ENCODE measurements around the gene TMEM201.

The TMEM201 gene

DNA sequence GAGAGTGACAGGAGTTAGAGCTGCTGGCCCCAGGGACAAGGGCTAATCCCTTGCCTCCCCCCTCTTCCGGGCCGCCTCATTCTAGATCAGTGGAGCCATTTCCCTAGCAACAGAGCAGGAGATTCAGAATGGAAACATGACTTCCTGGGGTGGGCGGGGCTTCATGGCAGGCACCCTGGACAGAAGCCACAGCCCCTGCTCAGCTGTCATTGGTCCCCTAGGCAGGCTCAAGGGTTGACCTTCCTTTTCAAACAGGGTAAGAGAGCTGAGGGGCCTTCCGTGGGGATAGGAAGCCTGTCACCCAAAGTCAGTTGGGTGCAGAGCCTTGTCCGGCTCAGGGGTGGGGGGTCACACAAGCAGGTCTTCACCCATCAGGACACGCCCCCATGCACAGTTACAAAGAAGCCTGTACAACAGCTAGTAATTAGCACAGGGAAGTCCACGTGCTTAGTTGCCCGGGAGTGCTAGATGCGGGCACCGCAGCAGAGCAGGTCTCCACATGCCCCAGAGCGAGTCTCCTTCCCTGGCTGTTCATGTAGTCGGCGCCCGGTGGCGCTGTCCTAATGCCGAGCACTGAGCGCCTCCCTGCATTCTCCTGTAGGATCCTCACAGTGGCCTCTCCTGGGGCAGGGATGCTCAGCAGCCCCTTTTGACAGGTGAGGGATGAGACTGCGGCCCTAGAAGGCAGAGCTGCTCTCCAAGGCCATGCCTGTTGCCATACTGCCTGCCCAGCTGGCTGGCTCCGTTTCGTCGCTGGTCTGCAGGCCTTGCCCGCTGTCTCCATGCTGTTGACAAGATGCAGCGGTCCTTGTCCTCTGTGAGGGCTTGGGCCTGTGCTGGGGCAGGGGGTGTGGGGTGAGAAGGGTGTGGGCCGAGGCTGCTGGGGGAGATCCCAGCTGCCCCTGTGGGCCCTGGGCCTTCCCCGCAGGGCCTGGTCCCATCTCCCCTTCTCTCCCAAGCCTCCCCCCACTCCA, 5.1 kb downstream of the TMEM201 start:
- Histone ChIP-seq H3K27me3 (no peaks in the 10 kb centered on the region), H3K4me1 (peaks cover 60 to 82% (median 78%) of the 10 kb centered on the region in 10 experiments), H3K9me3 (replicated peaks in 1 of 11) (no peaks in the 10 kb centered on the region), H3K4me3 (peak overlapping the region in 9 of 10 experiments; percentile 38 to 94 (median 87); a peak in 18 of 20 replicates), H4K20me1 (peaks cover 32 to 98% (median 94%) of the 10 kb centered on the region in 11 experiments; a peak in 21 of 22 replicates), H3K27ac (peak overlapping the region; percentile 62 to 88 (median 80)), H3K9ac (peak overlapping the region; percentile 46 to 92 (median 88); a peak in 21 of 22 replicates), H3K4me2 (peak overlapping the region; percentile 95 to 100 (median 99)), H3K36me3 (peaks cover 16 to 37% (median 28%) of the 10 kb centered on the region in 11 experiments)
- no peak for TF ChIP-seq Cebpa-rat (IDR thresholded peaks at IDR 0.05)

DNA sequence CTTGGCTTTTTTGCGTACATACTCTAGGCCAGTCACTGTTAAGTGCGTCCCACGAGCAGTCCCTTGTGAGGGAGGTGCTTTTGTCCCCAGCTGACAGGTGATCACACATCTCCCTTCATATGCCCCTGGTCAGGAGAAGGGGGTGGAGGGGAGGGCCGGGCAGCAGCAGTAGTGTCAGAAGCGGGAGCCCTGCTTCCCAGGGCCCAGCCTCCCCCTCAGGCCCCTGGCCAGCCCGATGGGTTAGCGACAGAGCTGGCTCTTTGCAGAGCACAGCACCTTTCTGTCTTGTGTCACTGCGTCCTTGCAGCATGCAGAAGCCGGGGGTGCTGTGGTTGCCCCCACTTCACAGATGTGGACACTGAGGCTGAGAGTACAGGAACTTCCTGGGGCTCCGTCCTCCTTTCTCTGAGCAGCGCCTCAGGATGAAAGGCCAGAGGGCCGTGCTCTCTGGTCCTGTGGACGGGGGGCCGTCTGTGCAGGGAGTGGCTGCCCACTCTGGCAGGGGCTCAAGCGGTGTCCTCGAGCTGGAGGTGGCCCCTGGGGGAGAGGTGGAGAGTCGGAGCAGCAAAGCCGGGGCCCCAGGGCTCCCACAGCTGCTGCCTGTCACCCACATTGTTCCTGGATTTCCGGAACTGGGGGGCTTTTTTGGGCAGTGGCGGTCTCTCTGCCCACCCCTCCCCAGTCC, 5.9 kb downstream of the TMEM201 start:
- Histone ChIP-seq H3K36me3 (peaks cover 23 to 45% (median 36%) of the 10 kb centered on the region in 11 experiments), H3K9me3 (replicated peaks in 1 of 11) (no peaks in the 10 kb centered on the region), H4K20me1 (peaks cover 32 to 97% (median 88%) of the 10 kb centered on the region in 11 experiments; a peak in 21 of 22 replicates), H3K27ac (peak overlapping the region in 9 of 11 experiments; percentile 24 to 88 (median 80); a peak in 17 of 22 replicates), H3K4me1 (peaks cover 58 to 86% (median 76%) of the 10 kb centered on the region in 10 experiments), H3K27me3 (no peaks in the 10 kb centered on the region), H3K4me2 (peak overlapping the region; percentile 95 to 100 (median 99)), H3K4me3 (peak overlapping the region in 1 of 10 experiments; percentile 87; a peak in 1 of 20 replicates), H3K9ac (peak overlapping the region in 10 of 11 experiments; percentile 18 to 92 (median 68); a peak in 15 of 22 replicates)
- TF ChIP-seq Cebpa-rat (IDR thresholded peaks at IDR 0.05) = no peak

DNA sequence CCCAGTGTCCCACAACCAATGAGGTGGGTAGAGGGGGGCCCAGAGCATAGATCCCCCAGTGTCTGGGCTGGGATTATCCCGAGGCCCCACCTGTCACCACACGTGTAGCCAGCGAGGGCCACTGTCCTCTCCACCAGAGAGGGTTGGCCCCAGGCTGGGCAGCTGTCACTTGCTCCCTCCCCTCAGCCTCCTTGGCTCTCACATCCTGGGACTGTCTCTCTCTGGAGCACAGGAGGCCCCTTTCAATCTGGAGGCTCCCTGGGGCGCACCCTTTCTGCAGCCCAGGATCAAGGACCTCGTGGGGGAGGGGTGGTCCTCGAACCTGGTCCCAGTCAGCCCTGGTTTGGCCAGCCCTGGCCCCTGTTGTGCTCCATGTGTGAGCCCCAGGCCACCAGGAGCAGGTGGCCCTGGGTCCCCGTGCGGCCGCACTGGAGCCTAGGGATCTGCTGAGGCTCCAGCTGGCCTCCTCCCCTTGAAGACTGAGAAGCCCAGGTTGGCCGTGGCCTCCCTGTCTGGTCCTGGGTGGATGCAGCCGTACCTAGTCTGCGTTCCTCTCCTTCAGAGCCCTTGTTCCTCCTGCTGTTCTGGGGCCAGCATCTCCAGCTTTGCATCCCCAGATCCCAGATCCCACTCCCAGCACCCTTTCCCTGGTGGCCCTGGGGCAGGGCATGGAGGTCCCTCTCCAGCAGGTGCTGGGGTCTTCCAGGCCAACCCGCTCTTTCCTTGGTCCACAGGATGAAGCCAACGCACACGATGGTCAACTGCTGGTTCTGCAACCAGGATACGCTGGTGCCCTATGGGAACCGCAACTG, 6.7 kb downstream of the TMEM201 start:
- Histone ChIP-seq H3K4me3 (no peak overlapping the region; a peak in 1 of 20 replicates), H3K9ac (peak overlapping the region in 10 of 11 experiments; percentile 18 to 92 (median 68); a peak in 13 of 22 replicates), H3K4me1 (peaks cover 51 to 85% (median 68%) of the 10 kb centered on the region in 10 experiments), H3K27ac (peak overlapping the region in 8 of 11 experiments; percentile 46 to 88 (median 82); a peak in 14 of 22 replicates), H4K20me1 (peaks cover 27 to 97% (median 81%) of the 10 kb centered on the region in 11 experiments; a peak in 21 of 22 replicates), H3K4me2 (peak overlapping the region; percentile 23 to 100 (median 99); a peak in 21 of 22 replicates), H3K27me3 (no peaks in the 10 kb centered on the region), H3K9me3 (replicated peaks in 1 of 11) (no peaks in the 10 kb centered on the region), H3K36me3 (peaks cover 27 to 53% (median 44%) of the 10 kb centered on the region in 11 experiments)
- TF ChIP-seq Cebpa-rat (IDR thresholded peaks at IDR 0.05) = no peak

- Histone ChIP-seq H3K27ac (peak overlapping the region in 2 of 11 experiments; percentile 44 to 86; a peak in 4 of 22 replicates), H3K9ac (peak overlapping the region in 7 of 11 experiments; percentile 13 to 69 (median 48); a peak in 8 of 22 replicates), H3K27me3 (no peaks in the 10 kb centered on the region), H3K4me3 (no peak overlapping the region), H3K36me3 (peaks cover 28 to 59% (median 50%) of the 10 kb centered on the region in 11 experiments), H4K20me1 (peaks cover 21 to 97% (median 79%) of the 10 kb centered on the region in 11 experiments; a peak in 21 of 22 replicates), H3K4me1 (peaks cover 45 to 79% (median 62%) of the 10 kb centered on the region in 10 experiments), H3K9me3 (replicated peaks in 1 of 11) (no peaks in the 10 kb centered on the region), H3K4me2 (peak overlapping the region in 8 of 11 experiments; percentile 98 to 100 (median 100); a peak in 16 of 22 replicates)
- TF ChIP-seq Cebpa-rat (IDR thresholded peaks at IDR 0.05) = no peak
Measured at GRCh38 chr1:9595968-9596340, 7.2 kb downstream of the TMEM201 start.

- Histone ChIP-seq H3K9ac (peak overlapping the region in 7 of 11 experiments; percentile 7 to 69 (median 42); a peak in 7 of 22 replicates), H3K4me1 (peaks cover 38 to 73% (median 56%) of the 10 kb centered on the region in 10 experiments), H3K4me3 (no peak overlapping the region), H3K9me3 (replicated peaks in 1 of 11) (no peaks in the 10 kb centered on the region), H3K4me2 (peak overlapping the region in 8 of 11 experiments; percentile 98 to 100 (median 100); a peak in 16 of 22 replicates), H3K36me3 (peaks cover 34 to 65% (median 56%) of the 10 kb centered on the region in 11 experiments), H4K20me1 (peaks cover 18 to 95% (median 73%) of the 10 kb centered on the region in 11 experiments; a peak in 21 of 22 replicates), H3K27me3 (no peaks in the 10 kb centered on the region), H3K27ac (peak overlapping the region in 3 of 11 experiments; percentile 13 to 86 (median 44); a peak in 2 of 22 replicates)
- no peak for TF ChIP-seq Cebpa-rat (IDR thresholded peaks at IDR 0.05)
Measured at GRCh38 chr1:9596415-9597123, 7.9 kb downstream of the TMEM201 start.

- Histone ChIP-seq H3K9me3 (replicated peaks in 1 of 11) (no peaks in the 10 kb centered on the region), H3K4me1 (peaks cover 28 to 63% (median 46%) of the 10 kb centered on the region in 10 experiments), H3K4me3 (no peak overlapping the region), H3K9ac (peak overlapping the region in 6 of 11 experiments; percentile 4 to 51 (median 28); a peak in 2 of 22 replicates), H3K36me3 (peaks cover 43 to 75% (median 67%) of the 10 kb centered on the region in 11 experiments), H3K27me3 (no peaks in the 10 kb centered on the region), H3K4me2 (peak overlapping the region in 2 of 11 experiments; percentile 100; a peak in 1 of 22 replicates), H3K27ac (peak overlapping the region in 2 of 11 experiments; percentile 6 to 86; a peak in 2 of 22 replicates), H4K20me1 (peaks cover 18 to 95% (median 64%) of the 10 kb centered on the region in 11 experiments; a peak in 21 of 22 replicates)
- no peak for TF ChIP-seq Cebpa-rat (IDR thresholded peaks at IDR 0.05)
Measured at GRCh38 chr1:9597361-9598315, 8.9 kb downstream of the TMEM201 start.
